Measurements from ENCODE around the gene FANK1. TPM values are rescaled to one million over a fixed set of nuclear protein-coding genes. Genes with fewer than 3 reads are reported as not detected.

FANK1 gene
- total RNA-seq, 1 experiment from 2014 or later, result 2.5 TPM

- no peak overlapping the region for H3K4me3 ChIP-seq (ENCODE audit: insufficient read depth, low read depth, low read length)
- H3K27me3 ChIP-seq (ENCODE audit: control insufficient read depth, insufficient read depth, low read length), result no peaks in the 10 kb centered on the region
- no peaks in the 10 kb centered on the region for H3K36me3 ChIP-seq (replicated peaks; ENCODE audit: control insufficient read depth, insufficient read depth, low read length)
- no peak for DNase-seq
These were observed 161.1 kb downstream of the FANK1 start for GRCh38 chr10:126057494-126057893.

GRCh38 chr10:126058104-126058503, 161.7 kb downstream of the FANK1 start:
- H3K36me3 ChIP-seq (replicated peaks; ENCODE audit: control insufficient read depth, insufficient read depth, low read length), result no peaks in the 10 kb centered on the region
- H3K27me3 ChIP-seq (ENCODE audit: control insufficient read depth, insufficient read depth, low read length), result no peaks in the 10 kb centered on the region
- H3K4me3 ChIP-seq (ENCODE audit: insufficient read depth, low read depth, low read length), result no peak overlapping the region
- DNase-seq, result no peak

- Histone ChIP-seq H3K27me3 (ENCODE audit: control insufficient read depth, insufficient read depth, low read length) (no peaks in the 10 kb centered on the region), H3K36me3 (replicated peaks; ENCODE audit: control insufficient read depth, insufficient read depth, low read length) (no peaks in the 10 kb centered on the region), H3K4me3 (ENCODE audit: insufficient read depth, low read depth, low read length) (no peak overlapping the region)
- DNase-seq, result no peak
These were observed 162.1 kb downstream of the FANK1 start for GRCh38 chr10:126058507-126058906.

Other genes with a start within 250 kb of the FANK1 start
- gene TEX36, start 213.4 kb upstream of the FANK1 start, total RNA-seq (2014; rRNA removed; shearing (Covaris generic)), result not detected in 2 replicates
- gene EDRF1, start 176.9 kb upstream of the FANK1 start, total RNA-seq (2014; rRNA removed; shearing (Covaris generic)), result 33.7 and 43.5 TPM in 2 replicates
- not detected in 2 replicates for gene MMP21, start 120.7 kb upstream of the FANK1 start, total RNA-seq (2014; rRNA removed; shearing (Covaris generic))
- gene UROS, start 73.3 kb upstream of the FANK1 start, total RNA-seq (2014; rRNA removed; shearing (Covaris generic)), result 35.6 and 45.3 TPM in 2 replicates
- 72.6 and 83.6 TPM in 2 replicates for gene BCCIP, start 73.0 kb upstream of the FANK1 start, total RNA-seq (2014; rRNA removed; shearing (Covaris generic))
- gene DHX32, start 15.3 kb upstream of the FANK1 start, total RNA-seq (2014; rRNA removed; shearing (Covaris generic)), result 43.8 and 44.9 TPM in 2 replicates